ENCODE measurements around the gene AQP5.

Gene AQP5

GRCh38 chr12:49966511-49967041 is 4.9 kb downstream of the AQP5 start:
- DNase-seq, result no peak

- DNase-seq, result peak; percentile 97
These were observed 5.5 kb downstream of the AQP5 start for GRCh38 chr12:49967042-49967776.

DNA sequence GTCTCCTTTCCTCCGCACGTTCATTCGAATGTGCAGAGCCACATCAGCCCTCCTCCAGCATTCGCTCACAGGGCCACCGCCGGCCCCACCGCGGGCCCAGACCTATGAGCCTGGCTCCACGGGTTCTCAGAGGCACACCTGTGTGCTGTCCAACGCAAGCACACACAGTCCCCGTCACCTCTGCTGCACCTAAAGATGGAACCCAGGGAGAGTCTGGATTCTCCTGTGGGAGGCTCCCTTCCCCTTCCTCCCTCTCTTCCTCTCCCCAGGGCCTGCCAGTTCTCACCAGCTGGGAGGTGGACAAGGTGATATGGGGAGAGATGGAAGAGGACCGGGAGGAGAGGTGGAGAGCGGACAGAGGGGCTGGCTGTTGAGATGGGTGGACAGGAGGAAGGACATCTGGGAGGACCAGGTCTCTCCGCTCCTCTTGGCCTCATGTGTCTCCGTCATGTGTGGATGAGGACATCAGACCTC is 6.1 kb downstream of the AQP5 start:
- no peak for DNase-seq

DNA sequence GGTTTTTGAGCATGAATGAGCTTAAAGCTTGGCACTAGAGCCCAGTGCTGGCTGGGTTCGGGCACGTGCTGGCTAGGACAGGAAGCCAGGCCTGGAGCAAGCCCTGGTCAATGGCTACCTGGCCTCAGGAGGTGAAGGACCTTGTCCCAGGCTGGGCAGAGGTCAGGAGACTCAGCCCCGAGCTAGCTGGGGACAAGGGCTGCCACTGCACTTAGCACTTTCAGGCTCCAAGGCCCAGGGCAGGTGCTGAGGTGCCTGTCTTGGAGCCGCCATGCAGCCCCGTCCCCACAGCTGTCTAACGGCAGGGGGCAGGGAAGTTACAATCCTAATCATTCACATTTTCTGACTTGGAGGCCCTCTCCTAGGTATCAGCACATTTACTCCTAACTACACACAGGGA is 6.8 kb downstream of the AQP5 start:
- DNase-seq, result no peak

DNA sequence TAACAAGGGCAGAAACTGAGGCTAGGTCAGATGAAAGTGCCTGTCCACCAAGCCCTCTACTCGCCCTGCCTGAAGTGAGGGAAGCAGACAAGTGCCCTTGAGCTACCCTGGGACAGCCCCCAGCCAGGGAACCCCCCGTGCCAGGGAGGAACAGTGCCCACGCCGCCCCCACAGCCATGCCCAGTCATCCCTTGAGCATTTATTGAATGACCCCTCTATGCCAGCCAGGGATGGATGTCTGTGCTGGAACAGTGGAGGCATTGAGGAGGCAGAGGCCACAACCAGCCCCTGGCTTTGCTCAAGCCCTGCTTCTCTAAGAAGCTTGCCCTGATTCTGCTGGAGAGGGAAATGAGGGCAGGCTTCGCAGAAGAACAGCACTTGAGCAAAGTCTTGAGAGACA is 7.4 kb downstream of the AQP5 start:
- DNase-seq, result no peak

- no peak for DNase-seq
These were observed 8.2 kb downstream of the AQP5 start for GRCh38 chr12:49969651-49970429.

DNA sequence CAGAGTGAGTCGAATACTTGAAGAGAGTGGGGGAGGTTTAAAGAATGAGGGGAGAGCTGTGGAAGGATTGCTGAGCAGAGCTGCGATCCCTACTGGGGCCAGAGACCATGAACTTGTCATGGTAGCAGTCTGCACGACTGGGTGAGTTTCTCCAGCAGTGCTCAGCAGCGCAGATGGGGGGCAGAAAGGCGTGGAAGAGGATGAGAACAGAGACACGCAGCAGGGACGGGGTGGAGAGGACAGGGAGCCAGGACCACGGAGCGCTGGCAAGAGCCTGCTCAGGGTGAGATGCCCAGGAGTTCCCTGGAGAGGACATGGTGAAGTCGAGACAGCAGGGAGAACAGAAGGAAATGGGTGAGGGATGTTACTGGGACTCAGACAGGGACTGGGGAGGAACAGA is 9.0 kb downstream of the AQP5 start:
- no peak for DNase-seq

DNA sequence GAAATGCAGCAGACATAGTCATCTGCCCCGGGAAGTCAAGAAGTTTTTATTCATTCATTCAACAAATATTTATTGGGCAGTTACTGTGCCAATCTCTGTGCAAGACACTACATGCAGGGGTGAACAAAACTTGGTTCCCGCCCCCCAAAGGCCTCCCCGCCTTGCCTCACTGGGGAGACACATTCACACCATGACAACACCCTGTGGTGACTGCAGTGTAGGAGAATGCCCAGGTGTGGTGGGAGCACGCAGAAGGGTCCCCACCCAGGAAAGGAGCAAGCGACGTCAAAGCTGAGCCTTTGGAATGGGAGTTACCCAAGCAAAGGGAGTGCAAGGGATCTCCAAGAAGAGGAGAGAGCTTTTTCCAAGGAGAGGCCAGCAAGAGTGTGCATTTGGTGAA is 9.5 kb downstream of the AQP5 start:
- DNase-seq, result no peak

DNA sequence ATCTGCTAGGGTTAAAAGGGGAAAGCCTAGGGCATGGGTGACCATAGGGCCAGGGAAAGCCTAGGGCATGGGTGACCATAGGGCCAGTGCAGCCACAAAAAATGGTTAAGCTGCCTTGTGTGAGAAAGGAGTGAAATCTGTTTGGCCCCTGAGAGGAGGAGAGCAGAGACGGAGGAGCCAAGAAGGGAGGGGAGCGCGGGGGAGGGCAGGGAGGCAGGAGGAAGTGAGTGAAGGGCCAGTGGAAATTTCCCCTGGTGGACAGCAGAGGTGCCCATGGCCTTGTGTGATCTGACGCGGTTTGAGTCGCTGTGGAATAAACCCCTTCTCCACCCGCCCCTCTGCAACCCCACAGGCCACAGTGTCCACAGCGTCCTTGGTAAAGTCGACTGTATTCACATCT is 10.5 kb downstream of the AQP5 start:
- peak; percentile 37 for DNase-seq

DNA sequence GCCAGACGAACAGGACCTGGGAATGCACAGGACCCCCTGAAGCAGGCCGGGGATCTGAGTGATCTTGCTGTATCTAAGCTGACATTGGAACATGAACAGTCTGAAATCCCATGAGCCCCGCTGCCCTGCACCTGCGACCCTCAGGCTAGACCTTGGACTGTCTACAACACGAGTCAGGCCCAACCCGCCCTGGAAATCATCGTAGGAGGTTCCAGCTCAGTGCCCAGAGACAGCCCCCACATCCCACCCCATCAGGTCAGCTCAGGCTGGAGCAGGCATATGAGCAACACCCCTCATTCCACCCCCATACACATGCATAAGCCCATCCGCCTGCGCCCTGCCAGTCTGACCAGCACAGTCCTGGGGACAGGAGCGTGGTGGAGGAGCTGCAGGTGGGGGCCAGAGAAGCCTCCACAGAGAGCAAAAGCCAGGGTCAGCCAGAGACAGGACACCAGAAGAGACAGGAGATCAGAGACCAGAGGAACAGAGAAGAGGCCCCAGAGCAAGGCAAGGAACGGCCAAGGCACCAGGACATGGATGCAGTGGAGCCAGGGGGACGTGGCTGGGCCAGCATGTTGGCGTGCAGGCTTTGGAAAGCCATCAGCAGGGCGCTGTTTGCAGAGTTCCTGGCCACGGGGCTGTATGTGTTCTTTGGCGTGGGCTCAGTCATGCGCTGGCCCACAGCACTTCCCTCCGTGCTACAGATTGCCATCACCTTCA is 11.1 kb downstream of the AQP5 start, which contains the start of gene AQP6:
AQP6 (plus strand) TSS at position 307 of the 720 bp plus-strand sequence; CDS start at position 534, 227 bp downstream.
- peak; percentile 48 for DNase-seq

GRCh38 chr12:49973361-49973830 is 11.7 kb downstream of the AQP5 start:
- DNase-seq, result peak; percentile 53

- DNase-seq, result peak; percentile 60
These were observed 12.6 kb downstream of the AQP5 start for GRCh38 chr12:49974231-49974675.

DNA sequence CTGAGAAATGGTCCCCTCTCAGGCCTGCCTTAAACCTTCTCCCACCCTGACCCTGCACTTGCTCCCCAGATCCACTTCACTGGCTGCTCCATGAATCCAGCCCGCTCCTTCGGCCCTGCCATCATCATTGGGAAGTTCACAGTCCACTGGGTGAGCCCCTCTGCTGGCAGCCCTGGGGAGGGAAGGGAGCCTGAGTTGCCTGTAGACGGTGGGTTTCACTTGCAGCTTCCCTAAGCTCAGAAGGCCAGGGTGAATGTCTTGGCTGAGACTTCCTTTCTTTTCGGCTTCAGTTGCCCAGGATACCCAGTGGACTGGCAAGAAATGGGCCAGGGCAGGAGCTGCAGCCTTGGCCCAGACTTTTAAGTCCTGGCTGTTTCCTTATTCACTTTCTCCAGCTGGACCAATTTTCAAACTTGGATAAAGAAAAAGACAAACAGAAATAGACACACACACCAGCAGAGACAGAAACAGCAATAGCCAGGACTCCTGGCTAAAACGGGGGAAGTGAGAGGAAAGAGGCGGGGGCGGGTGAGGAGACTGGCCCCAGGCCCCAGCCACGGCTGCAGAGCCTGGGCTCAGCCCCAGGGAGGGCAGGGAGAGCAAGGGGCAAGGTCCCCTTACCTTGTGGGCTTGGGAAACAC is 13.1 kb downstream of the AQP5 start:
- DNase-seq, result peak; percentile 50

- peak; percentile 57 for DNase-seq
These were observed 13.7 kb downstream of the AQP5 start for GRCh38 chr12:49975318-49975761.

GRCh38 chr12:49976557-49976956 is 14.9 kb downstream of the AQP5 start:
- peak; percentile 44 for DNase-seq

DNA sequence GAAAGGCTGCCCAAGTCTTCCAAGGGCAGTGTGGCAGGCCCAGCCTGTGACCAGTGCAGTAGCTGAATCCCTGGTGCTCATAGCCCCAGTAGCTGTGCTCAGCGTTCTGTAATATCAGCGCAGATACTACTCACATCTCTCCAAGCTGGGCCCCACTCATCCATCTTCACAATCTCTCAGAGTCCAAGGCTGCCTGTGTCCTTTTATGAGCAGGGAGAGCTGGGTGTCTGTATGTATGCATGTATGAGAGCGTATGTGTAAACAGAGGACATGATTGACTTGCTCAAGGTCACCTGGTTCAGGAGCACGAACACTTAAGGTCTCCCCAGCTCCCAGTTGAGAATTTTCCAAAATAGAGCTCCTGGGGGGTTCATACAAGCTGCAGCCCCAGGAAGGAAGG is 16.5 kb downstream of the AQP5 start:
- peak; percentile 21 for DNase-seq

GRCh38 chr12:49979016-49979586 is 17.4 kb downstream of the AQP5 start:
- DNase-seq, result no peak

DNA sequence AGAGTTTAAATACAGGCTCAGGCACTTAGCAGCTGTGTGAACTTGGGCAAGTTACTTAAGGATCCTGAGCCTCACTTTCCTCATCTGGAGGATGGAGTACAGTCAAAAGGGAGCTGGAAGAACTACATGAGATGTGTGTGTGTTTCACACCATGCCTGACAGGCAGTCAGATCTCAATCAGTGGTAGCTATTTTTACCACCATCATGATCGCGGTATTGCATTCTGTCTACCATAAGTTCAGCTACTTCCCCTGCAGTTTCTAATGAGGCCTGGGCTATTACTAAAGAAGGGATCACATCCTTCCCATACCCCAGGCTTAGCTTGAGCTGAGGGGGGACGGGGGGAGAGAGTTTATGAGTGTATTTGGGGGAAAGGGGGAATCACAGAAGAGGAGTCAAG is 18.1 kb downstream of the AQP5 start:
- DNase-seq, result no peak

DNA sequence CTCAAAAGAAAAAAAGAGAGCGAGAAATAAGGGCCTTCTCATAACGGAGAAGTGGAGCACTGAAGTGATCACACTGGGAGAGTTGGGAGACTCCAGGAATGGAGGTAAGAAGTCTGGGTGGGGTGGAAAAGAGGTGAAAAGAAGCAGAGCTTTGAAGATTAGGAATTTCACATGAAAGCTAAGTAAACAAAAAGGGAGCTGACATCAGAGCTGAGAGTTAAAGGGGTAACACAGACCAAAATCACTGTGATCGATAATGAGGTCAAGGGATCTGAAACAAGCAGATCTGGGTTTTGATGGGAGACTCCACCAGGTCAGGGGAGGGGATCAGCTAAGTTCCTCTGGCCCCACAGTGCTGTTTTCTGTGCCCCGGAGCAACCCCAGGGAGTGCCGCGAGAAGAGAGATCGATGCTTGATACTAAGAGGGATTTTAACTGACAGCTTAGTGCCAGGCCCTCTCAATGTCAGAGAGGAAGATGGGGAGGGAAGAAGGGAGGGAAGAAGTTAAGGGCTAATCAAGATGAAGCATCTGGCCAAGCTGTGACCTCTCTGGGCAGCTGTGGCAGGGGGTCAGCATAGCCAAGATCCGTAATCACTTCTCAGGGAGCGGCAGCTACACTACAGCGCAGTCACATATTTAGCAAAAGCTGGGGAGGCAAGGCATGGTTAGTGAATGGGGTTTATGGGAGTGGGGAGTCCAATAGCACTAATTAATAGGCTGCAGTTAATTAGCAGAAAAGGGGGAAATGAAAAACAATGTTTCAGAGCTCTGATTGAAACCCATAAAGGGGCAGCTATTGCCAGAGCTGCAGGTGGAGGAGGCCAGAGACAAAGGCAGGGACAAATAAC is 19.1 kb downstream of the AQP5 start:
- no peak for DNase-seq

DNA sequence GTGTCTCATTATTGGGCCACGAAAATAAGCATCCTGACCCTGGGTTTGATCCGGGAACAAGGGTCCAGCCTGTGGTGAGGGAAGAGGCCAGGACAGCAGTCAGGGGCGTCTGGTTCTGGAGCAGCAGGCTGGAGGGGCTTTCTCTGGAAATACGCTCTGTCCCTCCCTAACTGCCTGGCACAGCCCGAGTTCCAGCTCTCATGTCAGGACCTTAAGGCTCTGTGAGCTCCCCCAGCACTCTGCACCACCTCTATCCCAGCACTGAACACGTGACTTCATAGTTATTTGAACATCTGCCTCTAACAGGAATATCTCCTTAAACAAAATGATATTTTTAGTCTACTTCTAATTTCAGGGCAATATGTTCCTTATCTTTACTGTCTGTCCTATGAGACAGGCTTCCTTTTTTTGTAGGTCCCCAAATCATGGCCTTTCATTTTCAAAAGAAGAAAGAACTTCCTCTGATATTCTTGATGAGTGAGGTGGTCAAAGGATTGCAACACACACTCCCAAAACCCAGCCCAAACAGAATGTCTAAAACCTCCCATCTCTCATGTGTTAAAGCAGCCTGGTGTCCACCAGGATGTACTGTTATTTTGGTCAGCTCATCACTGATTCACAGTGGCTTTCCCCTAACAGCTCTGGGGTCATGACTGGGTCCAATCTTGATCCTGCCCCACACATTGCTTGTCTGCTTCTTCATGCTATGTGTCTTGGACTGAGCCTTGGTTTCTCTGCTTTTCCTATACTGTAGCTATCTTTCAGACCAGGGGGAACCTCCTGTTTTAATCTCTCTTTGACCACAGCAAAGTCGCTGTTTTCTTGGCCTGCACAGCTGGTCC is 20.8 kb downstream of the AQP5 start:
- no peak for DNase-seq
